RWPE1 (cell line): Measurements from ENCODE around the gene PLEKHG5.

Experiments
- CTCF ChIA-PET: fragments of 350-600 bp; sonication (Branson Sonifier 250); formaldehyde crosslinking; extraction: SDS; loops from one replicate; lab custom pipeline; 2021; lab: Yijun Ruan, JAX
- POLR2A ChIA-PET: fragments of 400-600 bp; formaldehyde crosslinking; extraction: SDS; loops from one replicate; lab custom pipeline; 2020; ENCODE audit warnings: antibody characterized with exemption; ENCODE audit not compliant: low non-redundant PET; lab: Yijun Ruan, JAX
- DNase-seq: peaks from one replicate; pipeline ENCODE4 v3.0.0; 2012; ENCODE audit warnings: low spot score
- H3K27ac ChIP-seq: fragments of 450-650 bp; 2 replicates; pipeline ENCODE4 v1.5.1; 2017
- TF ChIP-seq, protein P1 (sequence below): fragments of 450-650 bp; conservative IDR thresholded peaks from 2 replicates; pipeline ENCODE4 v1.5.1; 2017; ENCODE audit warnings: low read depth, mild to moderate bottlenecking

Gene PLEKHG5

DNA sequence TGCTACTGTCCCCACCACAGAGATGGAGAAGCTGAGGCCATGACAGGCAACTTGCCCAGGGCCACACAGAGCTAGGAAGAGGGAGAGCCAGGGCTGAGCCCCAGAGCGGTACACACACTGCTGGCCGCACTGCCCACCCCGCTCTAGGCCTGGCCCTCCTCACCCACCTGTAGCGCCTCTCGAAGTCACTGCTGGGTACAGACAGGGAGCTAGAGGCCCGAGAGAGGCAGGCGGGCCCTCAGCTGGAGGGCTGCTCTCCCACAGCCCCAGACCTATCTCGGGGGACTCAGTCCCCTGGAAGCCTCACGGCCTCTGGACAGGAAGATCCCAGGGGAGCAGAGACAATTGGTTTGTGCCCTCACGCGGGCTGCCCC lies 17.3 kb upstream of the PLEKHG5 start:
- POLR2A ChIA-PET = no interaction called here
- TF ChIP-seq, protein P1, sequence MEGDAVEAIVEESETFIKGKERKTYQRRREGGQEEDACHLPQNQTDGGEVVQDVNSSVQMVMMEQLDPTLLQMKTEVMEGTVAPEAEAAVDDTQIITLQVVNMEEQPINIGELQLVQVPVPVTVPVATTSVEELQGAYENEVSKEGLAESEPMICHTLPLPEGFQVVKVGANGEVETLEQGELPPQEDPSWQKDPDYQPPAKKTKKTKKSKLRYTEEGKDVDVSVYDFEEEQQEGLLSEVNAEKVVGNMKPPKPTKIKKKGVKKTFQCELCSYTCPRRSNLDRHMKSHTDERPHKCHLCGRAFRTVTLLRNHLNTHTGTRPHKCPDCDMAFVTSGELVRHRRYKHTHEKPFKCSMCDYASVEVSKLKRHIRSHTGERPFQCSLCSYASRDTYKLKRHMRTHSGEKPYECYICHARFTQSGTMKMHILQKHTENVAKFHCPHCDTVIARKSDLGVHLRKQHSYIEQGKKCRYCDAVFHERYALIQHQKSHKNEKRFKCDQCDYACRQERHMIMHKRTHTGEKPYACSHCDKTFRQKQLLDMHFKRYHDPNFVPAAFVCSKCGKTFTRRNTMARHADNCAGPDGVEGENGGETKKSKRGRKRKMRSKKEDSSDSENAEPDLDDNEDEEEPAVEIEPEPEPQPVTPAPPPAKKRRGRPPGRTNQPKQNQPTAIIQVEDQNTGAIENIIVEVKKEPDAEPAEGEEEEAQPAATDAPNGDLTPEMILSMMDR = no peak
- H3K27ac ChIP-seq = no peak overlapping the region
- CTCF ChIA-PET = no interaction called here
- DNase-seq = no peak

DNA sequence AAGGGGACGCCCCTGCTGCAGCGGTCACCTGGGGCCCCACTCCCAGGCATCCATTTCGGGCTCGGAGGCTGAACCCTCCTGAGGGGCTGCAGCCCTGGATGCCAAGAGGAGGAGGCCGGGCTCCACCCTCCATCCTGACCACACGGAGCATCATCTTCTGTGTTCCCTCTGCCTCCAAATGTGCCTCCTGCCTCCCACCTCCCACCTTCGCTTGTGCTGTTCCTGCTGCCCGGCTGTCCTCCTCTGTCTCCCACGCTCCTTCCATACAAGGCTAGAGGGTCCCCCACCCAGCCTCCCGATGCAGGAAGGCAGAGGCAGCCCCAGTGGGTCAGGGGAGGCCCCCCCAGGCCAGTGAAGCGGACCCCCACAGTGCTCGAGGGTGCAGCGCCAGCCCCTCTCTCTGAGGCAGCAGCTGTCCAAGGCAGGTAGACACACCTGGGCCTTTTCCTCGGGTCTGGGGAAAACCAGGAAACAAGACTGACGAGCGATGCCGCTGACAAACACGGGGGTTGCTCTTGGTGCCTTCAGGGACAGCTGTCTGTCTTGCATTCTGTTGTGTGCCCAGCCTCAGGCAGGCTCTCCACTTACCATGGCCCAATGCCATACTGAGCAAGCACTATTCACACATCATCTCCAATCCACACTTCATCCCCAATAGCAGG lies 16.8 kb upstream of the PLEKHG5 start:
- no peak overlapping the region for H3K27ac ChIP-seq
- TF ChIP-seq, protein P1 = no peak
- ChIA-PET CTCF (interaction anchor here (0.7 kb wide), 1 partner anchor 85 kb away, joined by 3 read pairs; no protein-coding TSS in a partner anchor), POLR2A (no interaction called here)
- DNase-seq = no peak

DNA sequence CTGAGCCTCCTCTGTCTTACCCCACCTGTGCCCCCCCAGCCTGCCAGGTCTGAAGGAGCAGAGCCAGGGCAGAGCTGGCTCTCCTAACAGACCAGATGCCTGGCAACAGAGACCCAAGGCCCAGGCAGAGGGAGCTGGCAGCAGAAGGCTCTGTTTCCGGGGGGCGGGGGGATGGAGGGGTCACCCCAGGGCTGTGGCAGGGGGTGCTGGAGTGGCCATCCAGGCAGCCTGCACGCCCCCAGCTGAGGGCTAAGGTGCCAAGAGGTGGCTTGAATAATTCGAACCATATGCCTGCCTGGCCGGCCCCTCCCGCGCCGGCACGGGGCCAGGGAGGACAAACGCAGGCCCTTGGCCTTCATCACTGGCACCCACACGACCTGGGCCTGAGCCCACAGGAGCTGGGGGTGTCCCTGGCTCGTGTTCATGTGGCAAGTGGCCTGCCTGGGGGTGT lies 16.0 kb upstream of the PLEKHG5 start:
- POLR2A ChIA-PET = no interaction called here

DNA sequence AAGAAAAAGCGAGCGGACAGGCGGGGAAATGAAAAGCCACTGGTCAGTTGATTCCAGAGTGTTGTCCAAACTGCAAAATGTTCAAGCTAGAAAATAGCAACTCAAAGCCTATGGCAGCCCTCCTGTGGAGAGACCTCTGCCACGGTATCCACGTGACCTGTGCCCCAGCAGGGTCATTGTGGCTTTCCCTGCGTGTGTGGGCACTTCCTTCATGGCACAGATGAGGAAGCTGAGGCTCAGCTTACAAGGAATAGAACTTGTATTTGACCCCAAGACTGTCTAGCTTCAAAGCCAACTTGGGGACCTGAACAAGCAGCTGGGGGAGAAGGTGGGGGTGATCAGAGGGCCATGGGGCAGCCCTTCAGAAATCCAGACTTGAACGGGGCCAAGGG lies 15.6 kb upstream of the PLEKHG5 start:
- no peak for DNase-seq
- POLR2A ChIA-PET = no interaction called here
- CTCF ChIA-PET = interaction anchor here (0.5 to 1.0 kb wide), 2 partner anchors 12 to 16 kb away, joined by 4 to 9 read pairs; no protein-coding TSS in a partner anchor
- TF ChIP-seq, protein P1 = no peak
- no peak overlapping the region for H3K27ac ChIP-seq

More for the DNA sequence above, 16.0 kb upstream of the PLEKHG5 start:
- CTCF ChIA-PET = interaction anchor here (0.7 to 1.0 kb wide), 2 partner anchors 16 to 84 kb away, joined by 3 to 4 read pairs; no protein-coding TSS in a partner anchor
- no peak for DNase-seq
- no peak overlapping the region for H3K27ac ChIP-seq
- TF ChIP-seq, protein P1 = no peak

DNA sequence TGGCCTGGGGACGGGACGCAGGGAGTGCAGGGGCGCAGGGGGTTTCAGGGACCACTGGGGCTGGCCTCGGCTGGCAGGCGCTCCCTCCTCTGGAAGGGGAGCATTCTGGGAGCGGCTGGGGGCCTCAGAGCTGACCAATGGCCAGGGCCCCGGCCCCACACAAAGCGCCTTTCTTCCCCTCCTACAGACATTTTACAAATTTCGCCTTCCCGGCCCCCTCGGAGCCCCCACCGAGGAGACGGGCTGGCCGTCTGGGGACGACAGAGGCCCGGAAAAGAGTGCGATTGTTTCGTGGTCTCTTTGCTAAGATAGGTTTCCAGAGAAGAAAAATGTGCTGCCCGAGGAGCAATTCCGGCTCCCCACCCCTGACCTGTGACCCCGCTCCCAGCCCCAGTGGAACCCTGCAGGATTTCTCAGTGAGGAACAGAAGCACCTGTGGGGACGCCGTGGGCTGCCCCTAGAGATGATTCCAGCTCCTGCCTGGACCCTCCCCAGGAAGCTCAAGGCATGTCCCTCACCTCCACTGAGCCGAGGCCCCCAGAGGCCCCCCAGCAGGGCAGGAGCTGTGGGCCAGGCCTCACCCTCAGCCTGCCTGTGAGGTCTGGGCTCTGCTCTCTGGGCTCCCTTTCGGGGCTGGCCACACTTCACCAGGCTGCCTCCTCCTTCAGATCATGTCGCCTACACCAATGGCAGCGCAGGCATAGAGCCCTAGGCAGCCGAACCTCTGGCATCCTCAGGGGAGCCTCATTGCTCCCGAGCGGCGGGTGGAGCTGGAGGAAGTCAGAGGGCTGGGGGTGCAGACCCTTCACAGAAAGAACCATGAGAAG lies 15.0 kb upstream of the PLEKHG5 start:
- H3K27ac ChIP-seq = no peak overlapping the region
- DNase-seq = no peak
- ChIA-PET POLR2A (interaction anchor here (0.6 kb wide), 1 partner anchor 48 kb away, joined by 6 read pairs; no protein-coding TSS in a partner anchor), CTCF (interaction anchor here (0.5 to 1.0 kb wide), 2 partner anchors 12 to 15 kb away, joined by 4 to 9 read pairs; no protein-coding TSS in a partner anchor)
- TF ChIP-seq, protein P1 = no peak
